MM.1S (cell line): ENCODE results near the gene CHERP.

Experiments used
- DNase-seq: peaks from one replicate; pipeline ENCODE4 v3.0.0-alpha.2; 2015
- H2AFZ ChIP-seq: fragments of 300-600 bp; sonication (generic); 2 replicates; pipeline ENCODE4 v1.6.0; 2016; ENCODE audit warnings: antibody characterized with exemption, low read length
- H3F3A ChIP-seq: fragments of 300-600 bp; sonication (generic); 2 replicates; pipeline ENCODE4 v1.6.1; 2016; ENCODE audit warnings: mild to moderate bottlenecking, antibody characterized with exemption, low read length, moderate library complexity, mixed read lengths; ENCODE audit not compliant: insufficient read depth
- H3K27ac ChIP-seq: fragments of 300-600 bp; sonication (generic); 2 replicates; pipeline ENCODE4 v1.5.1; 2016; ENCODE audit warnings: mild to moderate bottlenecking, low read length
- H3K27me3 ChIP-seq: fragments of 300-600 bp; sonication (generic); replicated peaks from 2 replicates; pipeline ENCODE4 v1.6.0; 2016; ENCODE audit warnings: low read length; ENCODE audit not compliant: insufficient read depth
- H3K36me3 ChIP-seq: fragments of 300-600 bp; sonication (generic); replicated peaks from 2 replicates; pipeline ENCODE4 v1.6.1; 2016; ENCODE audit warnings: mild to moderate bottlenecking, low read length, mixed read lengths; ENCODE audit not compliant: insufficient read depth
- H3K4me1 ChIP-seq: fragments of 300-600 bp; sonication (generic); 2 replicates; pipeline ENCODE4 v1.6.1; 2016; ENCODE audit warnings: low read length, mixed read lengths
- H3K4me2 ChIP-seq: fragments of 300-600 bp; sonication (generic); 2 replicates; pipeline ENCODE4 v1.6.0; 2016; ENCODE audit warnings: low read depth, low read length
- H3K4me3 ChIP-seq: fragments of 300-600 bp; sonication (generic); 2 replicates; pipeline ENCODE4 v1.5.1; 2016; ENCODE audit warnings: low read length, mixed read lengths
- H3K79me2 ChIP-seq: fragments of 300-600 bp; sonication (generic); 2 replicates; pipeline ENCODE4 v1.6.1; 2016; ENCODE audit warnings: mixed run types, low read length, mixed read lengths
- H3K9ac ChIP-seq: fragments of 300-600 bp; sonication (generic); 2 replicates; pipeline ENCODE4 v1.6.1; 2016; ENCODE audit warnings: low read length, mixed read lengths
- H3K9me2 ChIP-seq: fragments of 300-600 bp; sonication (generic); replicated peaks from 2 replicates; pipeline ENCODE4 v1.6.1; 2016; ENCODE audit warnings: mild to moderate bottlenecking, low read length, mixed read lengths; ENCODE audit not compliant: insufficient read depth
- H3K9me3 ChIP-seq: fragments of 300-600 bp; sonication (generic); replicated peaks from 2 replicates; pipeline ENCODE4 v1.6.1; 2016; ENCODE audit warnings: mild to moderate bottlenecking, low read length, mixed read lengths; ENCODE audit not compliant: insufficient read depth
- H4K20me1 ChIP-seq: fragments of 300-600 bp; sonication (generic); 2 replicates; pipeline ENCODE4 v1.6.1; 2016; ENCODE audit warnings: mild to moderate bottlenecking, low read length, moderate library complexity, mixed read lengths; ENCODE audit not compliant: insufficient read depth
- EZH2 ChIP-seq: fragments of 300-600 bp; sonication (generic); optimal IDR thresholded peaks from 2 replicates; pipeline ENCODE3; 2017; ENCODE audit warnings: low read depth, mild to moderate bottlenecking, antibody characterized with exemption, low read length, mixed read lengths
- EZH2phosphoT487 ChIP-seq: fragments of 300-600 bp; sonication (generic); IDR thresholded peaks from 2 replicates; pipeline ENCODE4 v1.6.1; 2018; ENCODE audit warnings: antibody characterized with exemption, low read length
- TF ChIP-seq, protein P1 (sequence below): fragments of 300-600 bp; sonication (generic); IDR thresholded peaks from 2 replicates; pipeline ENCODE4 v1.5.1; 2016; ENCODE audit warnings: antibody characterized with exemption, low read length, mixed read lengths

The CHERP gene

DNA sequence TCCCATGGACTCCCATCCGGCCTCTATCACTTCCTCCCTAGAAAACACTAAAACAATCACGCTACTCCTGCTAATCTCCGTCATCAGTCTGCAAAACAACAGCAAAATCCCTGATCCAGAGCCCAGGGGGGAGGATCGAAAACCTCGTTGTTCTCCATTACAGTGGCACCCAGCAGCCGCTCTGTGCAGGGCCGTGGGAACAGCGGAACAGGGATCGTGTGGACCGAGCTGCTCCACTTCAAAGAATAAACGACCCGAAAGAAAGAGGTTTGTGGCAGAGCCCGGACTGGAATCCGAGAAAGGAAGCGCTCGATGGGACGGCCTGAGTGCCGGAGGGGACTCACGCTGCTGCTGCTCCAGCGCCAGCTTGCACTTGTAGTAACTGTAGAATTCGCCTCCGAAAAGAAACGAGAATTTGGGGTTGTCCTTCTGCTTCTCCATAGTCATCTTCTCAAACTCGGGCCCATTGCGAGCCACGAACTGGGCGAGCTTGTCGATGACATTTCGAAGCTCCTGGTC is 652 bp downstream of the CHERP start:
- H3K4me2 ChIP-seq = peak overlapping the region; percentile 79
- peak; percentile 44 for DNase-seq
- H3K4me3 ChIP-seq = peak overlapping the region; percentile 81
- peaks cover 81% of the 10 kb centered on the region for H3K79me2 ChIP-seq
- H3K9me3 ChIP-seq = no peaks in the 10 kb centered on the region
- 0 out of 2 replicates have a peak, but pooled peaks cover 5% of the 10 kb centered on the region for H3K36me3 ChIP-seq
- TF ChIP-seq EZH2phosphoT487 = no peak
- no peak for TF ChIP-seq EZH2
- TF ChIP-seq, protein P1, sequence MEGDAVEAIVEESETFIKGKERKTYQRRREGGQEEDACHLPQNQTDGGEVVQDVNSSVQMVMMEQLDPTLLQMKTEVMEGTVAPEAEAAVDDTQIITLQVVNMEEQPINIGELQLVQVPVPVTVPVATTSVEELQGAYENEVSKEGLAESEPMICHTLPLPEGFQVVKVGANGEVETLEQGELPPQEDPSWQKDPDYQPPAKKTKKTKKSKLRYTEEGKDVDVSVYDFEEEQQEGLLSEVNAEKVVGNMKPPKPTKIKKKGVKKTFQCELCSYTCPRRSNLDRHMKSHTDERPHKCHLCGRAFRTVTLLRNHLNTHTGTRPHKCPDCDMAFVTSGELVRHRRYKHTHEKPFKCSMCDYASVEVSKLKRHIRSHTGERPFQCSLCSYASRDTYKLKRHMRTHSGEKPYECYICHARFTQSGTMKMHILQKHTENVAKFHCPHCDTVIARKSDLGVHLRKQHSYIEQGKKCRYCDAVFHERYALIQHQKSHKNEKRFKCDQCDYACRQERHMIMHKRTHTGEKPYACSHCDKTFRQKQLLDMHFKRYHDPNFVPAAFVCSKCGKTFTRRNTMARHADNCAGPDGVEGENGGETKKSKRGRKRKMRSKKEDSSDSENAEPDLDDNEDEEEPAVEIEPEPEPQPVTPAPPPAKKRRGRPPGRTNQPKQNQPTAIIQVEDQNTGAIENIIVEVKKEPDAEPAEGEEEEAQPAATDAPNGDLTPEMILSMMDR = no peak
- no peaks in the 10 kb centered on the region for H3K9me2 ChIP-seq
- peak overlapping the region; percentile 47; the same call in 1 of the 2 replicates for H3K27ac ChIP-seq
- H2AFZ ChIP-seq = peak overlapping the region; percentile 57
- peaks cover 10% of the 10 kb centered on the region for H3K4me1 ChIP-seq
- no peaks in the 10 kb centered on the region; the same call in 1 of the 2 replicates for H3F3A ChIP-seq
- no peaks in the 10 kb centered on the region for H3K27me3 ChIP-seq
- H4K20me1 ChIP-seq = 0 out of 2 replicates have a peak, but pooled peaks cover 4% of the 10 kb centered on the region
- peak overlapping the region; percentile 88 for H3K9ac ChIP-seq

DNA sequence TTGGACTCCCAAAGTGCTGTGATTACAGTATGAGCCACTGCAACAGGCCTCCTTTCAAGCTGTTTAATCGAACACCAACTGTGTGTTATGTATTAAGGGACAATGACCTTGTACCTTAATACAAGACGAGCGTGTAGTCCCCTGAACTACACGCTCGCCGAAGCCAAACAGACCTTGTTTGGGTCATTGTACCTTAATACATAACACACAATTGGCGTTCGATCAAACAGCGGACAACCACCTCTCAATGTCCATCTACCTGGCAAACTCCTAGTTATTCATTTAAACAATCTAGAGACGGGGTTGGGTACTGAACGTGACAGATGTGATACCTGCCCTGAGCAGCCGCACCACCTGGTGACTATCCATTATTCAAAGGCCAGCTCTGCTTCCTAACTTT is 1.3 kb downstream of the CHERP start:
- Histone ChIP-seq H3K9ac (peak overlapping the region; percentile 88; the same call in 1 of the 2 replicates), H3K27ac (no peak overlapping the region), H3K36me3 (0 out of 2 replicates have a peak, but pooled peaks cover 5% of the 10 kb centered on the region), H3K79me2 (peaks cover 88% of the 10 kb centered on the region), H3K4me1 (peaks cover 10% of the 10 kb centered on the region), H3K4me3 (peak overlapping the region; percentile 81), H3K27me3 (no peaks in the 10 kb centered on the region), H3K9me2 (no peaks in the 10 kb centered on the region), H3F3A (no peaks in the 10 kb centered on the region; the same call in 1 of the 2 replicates), H3K4me2 (peak overlapping the region; percentile 79), H4K20me1 (peaks cover 10% of the 10 kb centered on the region), H2AFZ (no peak overlapping the region), H3K9me3 (no peaks in the 10 kb centered on the region)
- DNase-seq = no peak
- no peak for TF ChIP-seq EZH2
- TF ChIP-seq, protein P1 = no peak
- TF ChIP-seq EZH2phosphoT487 = no peak

DNA sequence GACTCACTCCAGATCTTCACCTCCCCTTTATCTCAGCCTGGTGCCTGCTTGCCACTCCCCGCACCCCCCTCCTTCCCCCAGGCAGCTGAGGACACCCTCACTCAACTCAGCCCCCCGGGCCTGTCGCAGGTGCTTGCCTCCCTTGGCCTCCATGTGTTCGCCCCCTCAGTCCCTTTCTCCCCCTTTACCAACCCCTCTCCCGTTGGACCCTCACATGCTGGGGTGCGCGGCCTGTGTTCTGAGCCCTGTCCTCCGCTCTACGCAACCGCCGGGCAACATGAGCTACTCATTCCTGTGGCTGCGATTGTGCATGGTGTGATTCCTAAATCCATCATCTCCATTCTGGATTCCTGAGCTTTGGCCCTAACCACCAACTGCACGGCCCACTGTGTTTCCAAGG is 5.1 kb downstream of the CHERP start:
- DNase-seq = no peak
- Histone ChIP-seq H3K27me3 (no peaks in the 10 kb centered on the region), H3F3A (no peaks in the 10 kb centered on the region), H3K9me2 (no peaks in the 10 kb centered on the region), H3K9me3 (no peaks in the 10 kb centered on the region), H3K4me1 (peaks cover 10% of the 10 kb centered on the region), H3K36me3 (peaks cover 9% of the 10 kb centered on the region), H3K79me2 (peaks cover 96% of the 10 kb centered on the region), H3K4me3 (no peak overlapping the region), H3K4me2 (no peak overlapping the region), H3K9ac (no peak overlapping the region), H2AFZ (no peak overlapping the region), H3K27ac (no peak overlapping the region), H4K20me1 (peaks cover 11% of the 10 kb centered on the region)
- TF ChIP-seq EZH2 (no peak), EZH2phosphoT487 (no peak)
- TF ChIP-seq, protein P1 = no peak
